COR-L47 (cell line): ENCODE results near the gene MRGPRF.

Source experiments
- DNase-seq: peaks from one replicate; lab custom pipeline; 2025; lab: John Stamatoyannopoulos, UW

MRGPRF gene

DNA sequence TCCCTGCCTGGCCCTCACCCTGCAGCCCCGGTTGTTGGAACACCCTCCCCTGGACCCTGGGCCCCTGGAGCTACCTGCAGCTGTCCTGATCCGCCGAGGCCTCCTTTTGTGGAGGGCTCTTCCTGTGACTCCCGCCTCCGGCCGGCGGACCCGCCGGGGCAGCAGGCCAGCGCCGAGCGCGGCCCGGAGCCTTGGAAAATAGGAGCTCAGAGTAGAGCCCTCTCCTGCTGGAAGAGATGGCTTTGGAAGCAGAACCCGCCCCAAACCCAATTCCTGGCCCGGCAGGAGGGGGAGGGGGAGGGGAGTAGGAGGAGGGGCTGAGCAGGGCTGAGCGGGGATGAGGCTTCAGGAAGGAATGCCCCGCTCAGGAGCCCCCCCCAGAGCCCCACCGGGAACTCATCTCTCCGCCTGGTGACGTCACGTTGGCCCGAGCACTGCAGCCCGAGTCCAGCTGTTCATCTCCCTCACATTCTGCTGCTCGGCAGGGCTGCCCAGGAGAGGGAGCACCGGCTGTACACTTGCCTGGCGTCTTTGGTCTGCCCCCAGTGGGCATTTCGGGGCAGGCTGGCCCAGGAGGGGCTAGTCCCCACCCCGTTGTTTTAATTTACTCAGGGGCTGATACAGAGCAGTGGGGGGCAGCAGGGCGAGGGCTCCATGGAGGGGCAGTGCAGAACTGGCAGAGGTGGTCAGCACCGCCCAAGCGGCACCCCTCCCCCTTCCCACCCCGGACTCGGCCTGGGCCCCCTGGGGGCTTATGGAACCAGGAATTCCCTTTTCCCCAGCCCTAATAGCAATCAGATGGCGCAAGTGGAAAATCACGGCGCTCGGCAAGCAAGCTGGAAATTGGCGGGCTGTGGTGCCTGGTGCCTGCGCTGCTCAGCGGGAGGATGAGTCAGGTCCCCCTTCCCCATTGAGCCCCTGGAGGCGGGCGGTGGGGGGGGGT lies at the start of gene MRGPRF:
MRGPRF (minus strand) TSS at position 238 of the 943 bp plus-strand sequence. CDS start 3,345 bp downstream, outside the sequence.
- peak; percentile 36 for DNase-seq

GRCh38 chr11:69062169-69062855 lies 49.3 kb upstream of the MRGPRF start:
- no peak for DNase-seq

DNA sequence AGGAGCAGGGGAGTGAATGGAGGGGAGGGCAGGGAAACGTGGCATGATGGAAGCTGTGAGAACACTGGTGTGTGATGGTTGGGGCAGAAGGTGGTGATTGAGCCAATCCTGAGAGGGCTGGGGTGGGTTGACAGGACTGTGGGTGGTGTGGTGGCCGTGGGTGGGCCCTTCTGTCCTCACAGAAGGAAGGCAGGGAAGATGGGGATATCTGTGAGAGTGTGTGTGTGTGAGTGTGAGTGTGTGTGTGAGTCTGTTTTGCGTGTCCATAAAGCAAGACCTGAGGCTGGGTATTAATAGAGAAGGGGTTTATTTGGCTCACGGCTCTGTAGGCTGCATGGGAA lies 48.6 kb upstream of the MRGPRF start:
- no peak for DNase-seq

- DNase-seq = no peak
These were observed 48.0 kb upstream of the MRGPRF start for GRCh38 chr11:69060806-69061712.

GRCh38 chr11:69059985-69060384 lies 46.9 kb upstream of the MRGPRF start:
- DNase-seq = no peak

DNA sequence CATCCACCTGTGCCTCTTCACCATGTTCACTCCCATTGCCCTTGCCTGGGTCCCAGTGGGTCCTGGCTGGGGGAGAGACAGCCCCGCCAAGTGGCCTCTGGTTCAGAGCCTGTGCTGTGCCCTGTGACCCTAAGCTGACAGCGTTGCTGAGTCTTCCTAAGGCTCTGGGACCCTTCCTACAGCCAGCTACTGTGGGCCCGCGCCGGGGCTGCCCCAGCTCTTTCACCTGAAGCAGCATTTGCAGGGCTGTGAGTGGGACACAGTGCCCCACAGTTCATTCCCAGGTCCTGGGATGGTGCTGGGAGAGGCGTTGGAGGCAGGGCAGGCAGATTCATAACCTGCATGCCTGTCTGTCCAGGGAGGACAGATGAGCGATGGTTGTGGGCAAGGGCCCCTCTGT lies 46.4 kb upstream of the MRGPRF start:
- DNase-seq = no peak

DNA sequence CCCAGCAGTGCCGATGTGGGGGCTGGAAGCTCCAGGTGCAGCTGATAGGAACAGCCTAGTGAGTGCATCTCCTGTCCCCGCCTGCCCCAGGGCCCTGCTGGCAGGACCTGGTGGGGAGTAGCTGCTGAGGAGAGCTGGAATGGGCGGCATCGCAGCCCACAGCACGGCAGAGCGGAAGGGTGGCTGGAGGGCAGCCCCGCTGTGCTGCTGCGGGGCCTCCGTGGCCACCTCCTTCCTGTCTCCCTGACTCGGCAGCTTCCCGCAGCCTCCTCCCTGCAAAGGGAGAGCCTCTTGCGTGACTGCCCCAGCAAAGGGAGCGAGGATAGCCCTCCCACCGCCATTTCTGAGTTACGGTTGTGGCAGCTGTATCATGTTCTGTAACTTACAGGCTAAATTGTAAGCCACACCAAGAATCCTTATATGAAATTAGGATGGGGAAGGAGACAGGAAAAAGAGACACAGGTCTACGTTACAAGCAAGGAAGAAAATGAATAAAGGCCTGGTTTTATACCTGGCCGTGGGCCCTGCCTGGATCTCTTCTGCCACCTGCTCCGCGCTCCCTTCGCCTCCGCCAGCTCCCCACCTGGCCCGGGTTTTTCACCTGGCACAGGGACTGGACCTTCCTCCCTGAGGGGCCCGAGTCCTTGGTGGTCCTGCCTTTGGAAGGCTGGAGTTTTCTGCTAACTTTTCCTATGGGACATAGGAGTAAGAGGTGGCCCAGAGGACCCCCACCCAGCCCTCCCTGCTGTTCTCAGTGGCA lies 45.6 kb upstream of the MRGPRF start:
- no peak for DNase-seq

- DNase-seq = no peak
These were observed 44.8 kb upstream of the MRGPRF start for GRCh38 chr11:69057801-69058200.

DNA sequence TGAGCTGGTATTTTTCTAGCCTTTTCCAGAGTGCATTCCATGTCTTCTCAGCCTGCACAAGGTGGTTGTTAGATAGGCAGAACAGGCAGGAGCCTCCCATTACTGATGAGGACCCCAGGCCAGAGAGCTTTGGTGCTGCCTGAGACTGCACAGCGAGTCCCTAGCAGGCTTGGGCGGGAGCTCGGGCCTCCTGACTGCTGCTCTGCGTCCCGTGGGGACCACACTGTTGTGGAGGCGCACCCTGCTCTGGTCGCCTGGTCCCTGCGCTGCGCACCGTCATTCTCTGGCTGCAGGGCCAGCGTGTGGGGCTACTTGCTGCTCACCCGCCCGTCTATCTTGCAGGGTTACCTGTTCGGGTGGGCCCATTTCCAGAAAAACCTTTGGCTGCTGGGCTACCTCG lies 44.2 kb upstream of the MRGPRF start:
- DNase-seq = no peak

- DNase-seq = no peak
These were observed 42.8 kb upstream of the MRGPRF start for GRCh38 chr11:69055598-69056516.

DNA sequence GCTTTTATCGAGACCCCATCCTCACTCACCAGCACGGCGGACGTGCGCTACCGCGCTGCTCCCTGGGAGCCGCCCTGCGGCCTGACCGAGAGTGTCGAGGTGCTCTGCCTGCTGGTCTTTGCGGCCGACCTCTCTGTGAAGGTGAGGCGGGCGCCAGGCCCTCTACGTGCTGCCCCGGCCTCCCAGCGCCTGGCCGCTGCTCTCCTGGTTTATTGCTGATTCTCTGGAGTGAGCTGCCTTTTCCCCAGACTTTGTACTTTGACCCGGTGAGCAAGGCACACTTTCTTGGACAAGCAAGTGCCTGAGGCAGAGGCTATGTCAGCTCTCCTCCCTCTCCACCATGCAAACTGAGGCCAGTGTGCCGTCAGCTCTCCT lies 42.2 kb upstream of the MRGPRF start:
- DNase-seq = no peak

GRCh38 chr11:69054397-69055211 lies 41.6 kb upstream of the MRGPRF start:
- no peak for DNase-seq

DNA sequence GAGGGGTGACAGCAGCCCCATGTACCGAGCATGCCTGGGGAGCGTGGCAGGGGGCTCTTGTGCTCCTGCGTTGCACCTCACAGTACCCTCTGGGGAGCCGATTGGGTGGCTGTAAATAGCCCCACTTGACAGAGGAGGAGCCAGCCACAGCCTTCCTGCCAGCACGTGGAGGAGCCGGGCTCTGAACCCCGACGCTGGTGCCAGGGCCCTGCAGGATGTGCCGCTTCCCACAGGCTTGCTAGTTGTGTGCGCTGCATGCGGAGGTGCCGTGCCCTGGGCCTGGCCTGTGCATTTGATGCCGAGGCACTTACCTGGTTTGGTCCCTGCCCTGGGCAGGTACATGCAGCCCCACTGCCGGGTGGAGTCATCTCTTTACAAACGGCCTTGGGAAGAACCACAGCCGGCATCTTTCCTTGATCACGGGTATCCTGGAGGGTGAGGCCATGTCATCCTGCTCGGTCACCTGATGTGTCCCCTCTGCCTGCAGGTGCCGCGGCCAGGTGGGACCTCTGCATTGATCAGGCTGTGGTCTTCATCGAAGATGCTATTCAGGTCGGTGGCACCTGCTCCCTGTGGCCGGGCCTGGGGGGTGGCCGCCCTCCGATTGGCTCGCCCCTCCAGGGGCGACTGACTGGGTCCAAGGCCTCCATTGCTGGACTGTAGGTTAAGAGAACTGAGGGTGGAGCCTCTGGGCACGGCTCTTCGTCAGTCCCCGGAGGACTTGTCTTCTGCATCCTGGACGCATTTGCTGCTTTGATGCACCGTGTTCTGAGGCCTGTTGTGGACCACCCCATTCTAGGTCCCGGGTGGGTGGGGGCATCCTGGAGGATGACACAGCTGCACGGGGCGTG lies 40.7 kb upstream of the MRGPRF start:
- no peak for DNase-seq

- DNase-seq = no peak
These were observed 40.1 kb upstream of the MRGPRF start for GRCh38 chr11:69053169-69053477.

GRCh38 chr11:69052343-69053168 lies 39.5 kb upstream of the MRGPRF start:
- DNase-seq = no peak

GRCh38 chr11:69051381-69052342 lies 38.6 kb upstream of the MRGPRF start:
- no peak for DNase-seq
